LNCaP clone FGC (cell line): ENCODE data around the gene LIMK2.

Experiments
- DNase-seq: peaks from one replicate; pipeline ENCODE4 v3.0.0-alpha.2; 2011; ENCODE audit warnings: low read depth
- H3K4me3 ChIP-seq: 2 replicates; pipeline ENCODE4 v1.5.1; 2011; ENCODE audit warnings: mild to moderate bottlenecking, low read depth, low read length, control low read depth
- CTCF ChIP-seq: IDR thresholded peaks from 2 replicates; pipeline ENCODE4 v1.5.1; 2012; ENCODE audit warnings: mild to moderate bottlenecking; ENCODE audit not compliant: control insufficient read depth, insufficient read depth; ENCODE audit errors: extremely low read depth

The LIMK2 gene

GRCh38 chr22:31323578-31324550 is 111.8 kb downstream of the LIMK2 start:
- DNase-seq = no peak
- no peak for TF ChIP-seq CTCF
- H3K4me3 ChIP-seq = no peak overlapping the region

DNA sequence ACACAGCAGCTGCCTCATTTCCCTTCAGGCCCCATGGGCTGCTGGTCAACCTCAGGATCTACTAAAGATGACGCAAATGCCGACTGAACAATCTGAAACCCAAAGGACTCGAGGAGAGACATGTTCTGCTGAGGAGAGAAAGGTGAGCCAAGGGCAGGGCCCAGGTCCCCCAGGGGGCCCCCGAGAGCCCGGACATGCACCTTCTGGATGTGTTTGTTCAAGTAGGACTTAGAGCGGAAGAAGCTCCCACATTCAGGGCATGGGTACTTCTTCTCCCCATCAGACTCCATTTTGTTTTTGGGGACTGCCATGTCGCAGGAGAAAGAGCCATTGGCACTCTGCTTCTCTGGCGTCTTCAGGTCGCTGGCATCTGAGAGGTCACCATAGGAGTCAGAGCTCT is 114.8 kb downstream of the LIMK2 start:
- TF ChIP-seq CTCF = no peak
- H3K4me3 ChIP-seq = no peak overlapping the region
- no peak for DNase-seq

GRCh38 chr22:31327806-31328543 is 115.9 kb downstream of the LIMK2 start:
- H3K4me3 ChIP-seq = no peak overlapping the region
- no peak for TF ChIP-seq CTCF
- no peak for DNase-seq

GRCh38 chr22:31328544-31328960 is 116.5 kb downstream of the LIMK2 start:
- TF ChIP-seq CTCF = no peak
- no peak for DNase-seq

GRCh38 chr22:31329029-31329428 is 116.9 kb downstream of the LIMK2 start:
- no peak for TF ChIP-seq CTCF
- no peak overlapping the region for H3K4me3 ChIP-seq
- DNase-seq = no peak

More at GRCh38 chr22:31328544-31328960, 116.5 kb downstream of the LIMK2 start:
- no peak overlapping the region for H3K4me3 ChIP-seq
